Measurements from ENCODE around the gene DNAH11.
"Not testable (repeated sequence)": the region's sequence is repeated elsewhere in the genome, so short reads cannot be mapped to it uniquely, and the experiment has no call there.

DNAH11 gene

DNA sequence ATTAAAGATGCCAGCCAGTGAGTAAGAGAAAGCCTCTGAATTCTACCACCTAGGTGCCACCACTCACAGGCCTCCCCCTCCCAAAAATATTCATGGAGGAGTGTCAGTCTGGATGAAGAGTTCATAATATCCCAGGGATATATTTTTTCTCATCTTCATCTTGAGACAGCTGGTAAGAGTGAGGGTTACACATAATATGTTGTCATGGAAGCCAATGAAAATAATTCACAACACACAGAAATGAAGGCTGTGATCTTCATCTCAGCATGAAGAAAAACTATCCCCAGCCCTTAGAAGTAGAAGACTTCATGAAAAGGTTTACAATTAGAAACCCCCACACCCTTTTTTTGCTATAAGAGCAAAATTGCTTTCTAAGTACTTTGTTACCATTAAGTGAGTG, 175.6 kb downstream of the DNAH11 start:
- no peak for DNase-seq

DNA sequence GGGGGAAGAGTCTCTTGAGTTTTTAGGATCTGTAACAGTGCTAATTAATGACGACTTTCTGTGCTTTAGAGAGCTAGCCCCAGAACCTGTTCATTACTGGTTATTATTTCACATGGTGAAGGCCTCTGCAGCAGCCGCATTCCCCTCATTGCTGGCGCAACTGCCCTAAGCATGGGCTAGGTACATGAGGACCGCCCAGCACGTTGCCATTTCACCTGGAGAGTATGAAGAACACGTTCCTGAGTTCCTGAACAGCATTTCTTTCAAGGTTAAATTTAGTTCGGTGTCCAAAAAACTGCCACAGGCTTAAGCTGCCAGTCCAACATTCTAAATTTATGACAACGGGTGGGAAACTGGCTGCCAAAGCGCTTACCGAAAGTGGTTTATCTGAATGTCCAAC, 177.0 kb downstream of the DNAH11 start:
- DNase-seq, result no peak

DNA sequence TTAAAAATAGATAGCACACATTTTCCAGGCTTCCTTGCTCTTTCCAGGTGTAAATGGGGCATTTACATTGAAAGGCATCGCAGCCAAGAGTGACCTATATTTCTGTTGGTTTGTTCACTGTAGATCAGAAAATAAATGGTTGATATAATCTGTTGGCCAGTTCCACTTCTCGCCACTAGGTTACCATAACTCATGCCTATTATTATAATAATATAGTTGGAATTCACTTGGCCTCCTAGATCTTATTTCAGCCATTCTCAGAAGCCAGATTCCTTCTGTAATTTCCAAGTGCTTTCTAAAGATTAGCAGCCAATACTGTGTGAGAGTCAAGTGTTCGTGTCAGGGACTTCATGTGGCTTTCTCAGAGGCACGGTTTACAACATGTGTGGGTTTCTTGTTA, 179.5 kb downstream of the DNAH11 start:
- no peak for DNase-seq

DNA sequence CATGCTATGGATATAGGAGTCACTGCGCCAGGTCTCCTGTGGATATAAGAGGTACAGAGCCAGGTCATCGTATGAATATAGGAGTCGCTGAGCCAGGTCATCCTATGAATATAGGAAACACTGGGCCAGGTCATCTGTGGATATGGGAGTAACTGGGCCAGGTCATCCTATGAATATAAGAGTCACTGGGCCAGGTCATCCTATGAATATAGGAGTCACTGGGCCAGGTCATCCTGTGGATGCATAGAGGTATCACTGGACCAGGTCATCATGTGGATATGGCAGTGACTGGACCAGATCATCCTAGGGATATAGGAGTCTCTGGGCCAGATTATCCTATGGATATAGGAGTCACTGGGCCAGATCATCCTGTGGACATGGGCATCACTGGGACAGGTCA, 181.7 kb downstream of the DNAH11 start:
- no peak for DNase-seq

DNA sequence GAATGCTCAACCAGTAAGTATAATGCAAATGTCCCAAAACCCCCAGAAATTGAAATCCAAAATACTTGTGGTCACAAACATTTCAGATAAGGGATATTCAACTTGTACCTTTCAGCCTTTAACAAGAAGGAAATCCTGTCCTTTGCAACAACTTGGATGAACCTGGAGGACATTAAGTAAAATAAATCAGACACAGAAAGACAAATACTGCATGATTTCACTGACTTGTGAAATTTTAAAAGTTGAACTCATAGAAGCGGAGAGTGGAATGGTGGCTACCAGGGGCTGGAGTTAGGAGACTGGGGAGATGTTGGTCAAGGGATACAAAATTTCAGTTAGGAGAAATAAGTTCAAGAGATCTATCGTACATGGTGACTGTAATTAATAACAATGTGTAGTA, 187.6 kb downstream of the DNAH11 start:
- DNase-seq, result no peak

DNA sequence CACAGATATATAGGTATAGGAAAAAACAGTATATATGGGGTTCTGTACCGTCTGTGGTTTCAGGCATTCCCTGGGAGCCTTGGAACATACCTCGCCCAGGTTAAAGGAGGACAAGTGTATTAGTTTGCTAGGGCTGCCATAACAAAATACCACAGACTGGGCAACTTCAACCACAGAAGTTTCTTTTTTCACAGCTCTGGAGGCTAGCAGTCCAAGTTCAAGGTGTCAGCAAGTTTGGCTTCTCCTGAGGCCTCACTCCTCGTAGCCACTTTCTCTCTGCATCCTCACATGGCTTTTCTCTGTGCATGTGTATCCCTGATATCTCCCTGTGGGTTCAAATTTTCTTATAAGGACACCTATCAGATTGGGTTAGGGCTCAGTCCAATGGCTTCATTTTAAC, 189.1 kb downstream of the DNAH11 start:
- DNase-seq, result no peak

DNA sequence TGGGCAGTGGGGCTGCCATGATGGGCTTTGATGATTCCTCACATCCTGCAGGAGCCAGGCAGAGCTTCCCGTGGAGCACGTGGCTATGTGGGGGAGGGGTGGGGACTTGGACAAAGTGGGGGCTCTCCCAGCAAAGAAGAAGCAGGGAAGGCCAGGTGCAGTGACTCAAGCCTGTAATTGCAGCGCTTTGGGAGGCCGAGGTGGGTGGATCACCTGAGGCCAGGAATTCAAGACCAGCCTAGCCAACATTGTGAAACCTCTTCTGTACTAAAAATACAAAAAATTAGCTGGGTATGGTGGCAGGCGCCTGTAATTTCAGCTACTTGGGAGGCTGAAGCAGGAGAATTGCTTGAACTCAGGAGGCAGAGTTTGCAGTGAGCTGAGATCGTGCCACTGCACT, 190.1 kb downstream of the DNAH11 start:
- not testable (repeated sequence) for DNase-seq

DNA sequence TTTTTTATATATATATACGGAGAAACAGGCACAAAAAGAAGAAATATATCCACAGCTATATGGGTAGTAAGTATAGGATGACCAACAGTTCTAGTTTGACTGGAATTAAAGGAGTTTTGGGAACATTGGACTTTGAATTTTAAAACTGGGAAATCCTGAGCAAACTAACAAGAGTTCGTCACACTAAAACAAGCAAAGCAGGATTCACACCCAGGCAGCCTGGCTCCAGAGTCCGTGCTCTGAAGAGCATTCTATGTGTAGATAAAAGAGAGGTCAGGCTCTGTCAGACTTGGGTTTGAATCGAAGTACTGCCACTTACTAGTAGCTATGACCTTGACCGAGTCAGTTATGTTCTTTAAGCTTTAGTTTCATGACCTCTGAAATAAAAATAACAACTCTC, 191.0 kb downstream of the DNAH11 start:
- no peak for DNase-seq

DNA sequence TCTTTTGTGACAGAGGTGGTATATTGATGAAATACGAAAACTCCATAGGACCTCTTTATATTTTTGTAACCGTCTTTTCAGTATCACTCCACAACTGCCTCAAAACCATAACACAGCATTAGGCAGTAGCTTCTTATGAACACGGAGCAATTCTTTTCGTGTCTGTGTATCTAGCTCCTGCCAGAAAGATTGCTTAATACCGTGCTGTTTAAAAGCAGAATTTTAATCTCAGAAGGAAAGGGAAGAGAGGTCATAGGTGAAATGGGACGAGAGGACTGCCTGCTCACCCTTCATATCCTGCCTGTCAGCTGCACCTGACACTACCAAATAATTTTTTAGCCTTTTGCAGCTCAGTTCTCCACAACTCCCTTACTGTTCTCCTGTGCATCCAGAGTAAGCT, 200.7 kb downstream of the DNAH11 start:
- DNase-seq, result no peak

DNA sequence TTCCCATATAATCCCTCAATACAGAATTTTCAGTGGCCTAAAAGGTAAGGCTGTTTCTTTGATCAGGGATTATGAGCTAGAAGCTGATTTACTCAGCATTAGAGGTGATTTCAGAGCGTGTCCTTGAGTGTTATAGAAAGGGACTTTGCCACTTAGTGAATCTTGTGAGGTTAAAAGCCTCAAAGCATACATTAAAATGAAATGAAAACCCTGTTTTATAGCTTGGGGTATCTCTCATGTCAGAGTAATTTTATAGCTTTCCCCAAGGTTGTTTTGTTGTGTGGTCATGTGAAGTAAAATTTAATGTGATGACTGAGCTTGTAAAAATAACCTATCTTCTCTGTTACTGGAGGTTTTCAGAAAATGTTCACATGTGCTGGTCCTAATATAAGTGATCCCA, 204.1 kb downstream of the DNAH11 start:
- DNase-seq, result no peak

DNA sequence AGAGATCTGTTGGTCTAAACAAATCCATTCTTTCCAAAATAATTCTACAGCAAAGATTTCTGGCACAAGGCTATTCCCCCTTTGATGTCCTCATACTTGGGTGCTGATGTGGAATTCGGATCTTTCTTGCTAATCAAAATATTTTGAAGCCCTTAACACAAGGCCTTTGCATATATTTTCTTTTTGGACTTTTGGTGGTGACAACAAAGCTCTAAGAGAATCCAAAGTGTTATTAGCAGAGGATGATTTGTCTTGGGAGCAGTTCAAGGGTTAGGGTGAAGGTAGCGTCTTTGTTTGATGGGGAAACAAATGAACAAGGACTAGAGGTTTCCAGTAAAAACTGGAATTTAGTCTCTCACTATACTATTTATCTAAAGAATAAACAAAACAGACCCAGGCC, 205.0 kb downstream of the DNAH11 start:
- DNase-seq, result no peak

DNA sequence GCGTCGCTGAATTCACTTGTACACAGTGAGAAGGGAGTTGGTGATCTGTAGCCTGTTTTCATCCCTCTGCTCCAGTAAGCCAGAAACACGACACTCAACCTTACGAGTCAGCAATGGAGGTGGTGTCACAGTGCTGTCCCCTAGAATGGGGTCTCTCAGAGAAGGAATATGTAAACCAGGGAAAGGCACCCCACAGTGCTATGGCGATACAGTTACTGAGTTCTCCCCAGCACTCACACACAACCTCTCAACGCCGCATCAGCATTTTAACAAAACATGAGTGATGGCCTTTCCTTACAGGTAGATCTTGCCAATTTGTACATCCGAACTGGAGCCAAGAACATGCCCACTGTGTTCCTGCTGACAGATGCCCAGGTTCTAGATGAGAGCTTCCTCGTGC, 206.5 kb downstream of the DNAH11 start:
- DNase-seq, result no peak

DNA sequence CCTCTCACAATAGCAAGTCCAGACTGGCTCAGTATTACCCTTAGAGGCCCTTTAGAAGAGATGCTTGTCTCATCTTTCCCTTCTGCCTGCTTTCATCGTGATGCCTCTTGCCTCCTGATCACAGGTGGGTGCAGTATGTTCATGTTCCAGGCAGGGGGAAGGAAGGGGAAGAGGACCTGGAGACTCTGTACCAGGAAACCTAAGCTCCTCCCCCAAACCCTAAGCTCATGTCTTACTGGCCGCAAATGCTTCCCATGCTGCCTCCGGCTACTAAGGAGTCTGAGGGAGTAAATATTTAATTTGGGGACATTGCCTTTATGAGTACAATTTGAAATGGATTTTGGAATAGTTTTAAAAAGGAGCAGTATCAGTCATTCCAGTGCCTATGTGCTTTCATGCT, 210.2 kb downstream of the DNAH11 start:
- no peak for DNase-seq

DNA sequence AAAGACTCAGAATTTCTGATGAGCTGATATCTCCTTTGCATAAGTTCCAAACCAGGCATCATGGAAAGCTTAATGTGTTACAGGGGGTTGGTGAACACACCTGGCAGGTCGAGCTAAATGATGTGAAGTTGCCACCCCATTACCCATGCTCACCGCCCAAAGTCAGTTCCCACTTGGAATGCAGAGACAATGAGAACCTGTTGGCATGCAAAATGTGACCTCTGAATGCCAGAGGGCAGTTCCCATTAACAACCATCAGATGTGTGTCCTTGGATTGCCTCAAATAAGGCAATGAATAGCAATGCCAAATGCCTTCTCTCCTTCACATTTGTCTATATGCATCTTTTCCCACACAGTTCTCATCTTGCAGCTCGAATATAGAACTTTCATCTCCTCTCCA, 212.1 kb downstream of the DNAH11 start:
- DNase-seq, result no peak

DNA sequence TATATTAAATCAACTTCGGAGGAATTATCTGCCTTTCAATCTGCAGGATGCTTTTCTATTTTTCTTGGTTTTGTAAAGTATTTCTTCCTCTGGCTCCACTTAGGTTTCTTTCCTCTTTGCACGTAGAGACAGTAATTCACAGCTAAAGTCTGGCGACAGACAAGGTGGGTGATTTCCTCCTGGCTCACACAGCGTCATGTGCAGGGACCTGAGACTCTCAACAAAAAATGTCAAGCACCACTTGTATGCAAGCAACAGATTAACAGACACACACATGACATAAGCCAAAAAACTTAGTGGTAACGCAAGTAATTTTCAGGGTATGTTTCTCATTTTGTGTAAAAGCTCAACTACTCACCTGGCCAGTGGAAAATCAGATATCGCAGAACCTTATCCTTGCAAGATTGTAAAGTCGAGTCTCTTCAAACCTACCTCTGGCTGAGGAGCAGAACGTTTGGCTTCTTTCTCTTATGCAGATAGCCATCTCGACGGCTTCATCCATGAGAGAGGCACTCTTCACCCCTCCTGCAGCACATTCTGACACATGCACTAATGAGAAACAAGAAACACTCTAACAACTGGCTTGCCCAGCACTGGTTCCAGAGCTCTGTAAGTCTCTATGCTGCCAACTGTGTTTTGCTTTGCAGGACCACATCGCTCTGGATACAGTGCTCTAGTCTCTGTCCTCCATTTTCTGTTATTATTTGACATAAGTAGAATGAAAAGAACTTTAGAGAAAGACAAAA, 214.9 kb downstream of the DNAH11 start:
- no peak for DNase-seq

DNA sequence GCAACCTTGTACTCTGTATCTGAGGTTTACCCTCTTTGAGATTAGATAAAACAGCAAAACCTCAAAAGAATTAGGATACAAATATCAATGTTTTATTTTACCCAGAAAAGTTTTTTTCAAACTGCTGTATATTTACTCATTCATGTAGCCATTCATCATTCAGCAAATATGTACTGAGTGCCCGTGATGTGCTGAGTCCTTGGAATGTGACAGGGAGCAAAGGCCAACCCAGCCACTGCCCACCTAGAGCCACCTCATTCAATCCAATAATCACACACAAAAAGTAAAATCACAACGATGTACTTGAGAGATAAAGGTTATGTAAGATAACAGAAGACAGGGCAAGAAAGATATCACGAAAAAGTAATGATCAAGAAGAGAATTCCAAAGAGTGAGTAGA, 215.4 kb downstream of the DNAH11 start:
- no peak for DNase-seq

DNA sequence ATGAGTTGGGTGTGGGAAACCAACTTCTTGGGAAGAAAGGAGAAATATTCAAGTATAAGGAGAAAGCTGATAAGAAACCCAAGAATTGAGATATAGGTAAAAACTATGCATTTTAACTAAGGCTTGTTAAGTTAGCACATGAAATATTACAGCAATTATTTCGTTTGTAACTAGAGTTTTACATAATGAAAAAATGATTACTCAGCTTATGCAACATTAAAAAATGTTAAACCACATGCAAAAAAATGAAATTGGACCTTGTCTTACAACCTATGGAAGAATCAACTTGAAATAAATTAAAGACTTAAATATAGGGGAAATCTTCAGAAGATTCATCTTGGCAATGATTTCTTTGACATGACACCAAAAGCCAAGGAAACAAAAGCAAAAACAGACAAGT, 219.6 kb downstream of the DNAH11 start:
- DNase-seq, result no peak

DNA sequence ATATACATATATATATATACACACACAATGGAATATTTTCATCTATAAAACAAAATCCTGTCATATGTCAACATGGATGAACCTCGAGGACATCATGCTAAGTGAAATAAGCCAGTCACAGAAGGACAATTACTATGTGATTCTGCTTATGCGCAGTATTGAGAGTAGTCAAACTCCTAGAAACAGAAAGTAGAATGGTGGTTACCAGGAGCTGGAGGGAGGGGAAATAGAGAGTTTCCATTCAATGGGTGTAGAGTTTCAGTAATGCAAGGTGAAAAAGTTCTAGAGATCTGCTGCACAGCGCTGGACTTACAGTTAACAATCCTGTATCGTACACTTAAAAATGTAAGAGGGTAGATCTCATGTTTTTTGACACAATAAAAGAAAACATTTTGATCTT, 221.0 kb downstream of the DNAH11 start:
- no peak for DNase-seq

DNA sequence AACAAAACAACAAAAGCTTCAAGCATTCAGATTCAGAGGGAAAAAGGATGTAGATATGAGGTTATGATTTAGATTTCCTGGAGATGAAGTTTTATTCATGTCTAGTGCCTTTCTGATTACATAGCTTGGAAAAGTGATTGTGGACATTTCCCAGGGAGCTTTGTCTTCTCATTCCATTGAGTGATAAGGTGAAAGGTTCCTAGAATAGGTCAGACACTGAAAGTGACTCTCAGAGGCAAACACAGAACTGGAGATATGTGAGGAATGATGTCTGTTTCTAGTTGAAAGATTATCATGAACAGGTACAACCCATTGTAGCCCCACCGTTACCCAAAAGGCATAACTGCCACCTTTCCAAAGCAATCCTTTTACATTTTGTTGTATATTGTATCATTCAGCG, 223.4 kb downstream of the DNAH11 start:
- no peak for DNase-seq

DNA sequence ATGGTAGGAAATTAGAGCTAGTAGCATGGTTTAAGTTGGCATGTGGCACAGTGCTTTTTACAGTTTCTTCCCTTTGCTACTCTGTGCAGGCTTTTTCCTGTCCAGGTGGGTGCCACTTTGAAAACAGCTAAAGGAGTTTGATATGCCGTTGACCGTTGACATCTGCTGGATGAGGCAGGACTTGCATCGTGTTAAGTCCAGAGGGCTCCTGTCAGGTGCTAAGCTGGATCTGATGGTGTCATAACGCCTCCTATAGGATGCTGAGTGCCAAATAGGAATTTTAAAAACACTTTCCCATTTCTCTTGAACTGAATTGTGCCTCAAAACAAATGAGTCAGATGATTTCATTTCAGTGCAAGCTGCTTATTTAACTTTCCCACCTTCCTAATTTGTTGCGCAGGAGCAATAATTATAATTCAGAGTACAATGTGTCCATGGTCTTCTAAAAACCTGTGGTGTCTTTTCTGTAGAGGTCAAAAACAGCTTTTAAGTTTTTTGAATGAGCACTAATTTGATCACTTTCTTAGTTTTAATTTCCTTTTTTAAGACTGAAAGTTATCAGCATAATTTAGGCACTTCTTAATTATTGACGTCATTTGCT, 224.6 kb downstream of the DNAH11 start:
- peak; percentile 20 for DNase-seq

DNA sequence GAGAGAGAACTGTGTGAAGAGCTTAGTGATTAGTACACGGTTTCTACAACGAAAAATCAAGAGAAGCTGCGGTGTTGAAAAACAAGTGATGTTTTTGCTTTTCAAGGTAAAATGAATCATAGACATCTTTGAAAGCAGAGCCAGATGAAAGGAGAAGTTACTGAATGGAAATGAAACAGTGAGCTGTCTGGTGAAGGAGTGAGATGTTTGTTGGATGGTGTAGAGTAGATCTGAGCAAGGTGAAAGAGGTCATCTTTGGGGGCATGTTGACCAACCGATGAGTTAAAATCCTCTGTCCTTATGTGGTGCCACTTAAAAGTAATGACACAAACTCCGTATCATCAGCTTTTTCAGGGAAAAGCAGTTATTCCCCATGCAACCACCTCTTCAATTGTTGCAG, 225.4 kb downstream of the DNAH11 start:
- no peak for DNase-seq

DNA sequence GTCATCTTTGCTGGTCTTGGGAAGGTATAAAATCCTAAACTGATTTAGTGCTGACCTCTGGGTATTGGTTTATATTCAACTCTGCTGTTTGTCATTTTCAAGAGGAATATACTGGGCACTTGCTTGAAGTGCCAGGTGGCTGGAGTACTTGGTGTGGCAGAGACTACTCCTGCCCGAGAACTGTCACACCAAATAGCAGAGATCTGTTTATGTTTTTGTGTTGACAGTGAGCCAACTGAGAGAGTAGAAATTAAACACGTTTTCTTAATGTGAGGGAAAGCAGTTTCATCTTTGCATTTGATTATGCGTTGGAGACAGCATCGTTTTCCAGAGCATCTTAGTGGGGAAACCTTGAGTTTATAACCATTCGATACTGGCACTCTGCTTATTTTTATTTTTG, 228.4 kb downstream of the DNAH11 start:
- DNase-seq, result no peak

DNA sequence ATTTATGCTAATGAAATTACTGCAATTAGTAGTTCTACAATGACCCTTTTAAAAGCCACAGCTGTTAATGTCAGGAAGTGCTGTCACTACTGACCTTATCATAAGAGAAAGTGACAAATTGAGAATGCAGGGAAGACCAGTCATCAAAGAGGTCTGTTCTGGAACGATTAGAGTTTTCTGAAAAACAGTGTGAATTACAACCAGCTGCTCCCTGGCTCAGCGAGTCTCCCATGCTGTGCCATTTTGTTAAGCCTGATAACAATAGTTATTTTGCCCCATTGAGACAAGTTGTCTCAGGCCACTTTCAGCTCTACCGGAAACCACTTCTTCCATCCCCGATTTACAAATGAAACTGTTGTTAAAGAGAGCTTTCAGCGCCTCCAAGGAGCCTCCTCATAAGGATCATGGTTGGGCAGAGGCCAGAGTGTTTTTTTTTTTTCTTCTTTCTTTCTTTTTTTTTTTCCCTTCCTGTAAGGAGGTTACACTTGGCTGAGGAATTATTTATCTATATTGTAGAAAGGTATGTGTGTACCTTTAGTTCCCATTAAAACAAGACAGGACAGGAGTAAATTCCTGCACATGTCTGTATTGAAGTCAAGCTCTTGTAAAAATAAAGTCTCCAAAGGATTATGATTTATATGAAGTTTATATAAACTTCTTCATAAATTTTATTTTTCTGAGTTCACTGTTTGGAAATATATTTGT, 229.2 kb downstream of the DNAH11 start:
- DNase-seq, result no peak

DNA sequence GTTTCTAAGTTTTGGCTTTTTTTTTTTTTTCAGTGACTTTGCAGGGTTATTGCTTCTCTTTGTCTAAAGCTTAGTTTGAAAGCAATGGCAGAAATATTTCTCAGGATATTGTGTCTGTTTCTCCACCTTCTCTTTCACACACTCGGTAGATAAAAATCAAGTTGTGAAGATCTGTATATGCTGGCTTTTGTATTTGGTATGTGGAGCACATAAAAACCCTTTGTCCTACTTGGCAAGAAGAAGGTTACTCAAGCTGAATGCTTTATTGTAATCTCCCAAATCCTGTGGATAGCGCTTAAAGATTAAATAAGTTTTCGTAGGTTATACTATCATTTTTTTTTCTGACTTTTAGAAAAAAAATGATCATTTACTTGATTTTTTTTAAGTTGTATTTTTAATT, 230.5 kb downstream of the DNAH11 start:
- no peak for DNase-seq

DNA sequence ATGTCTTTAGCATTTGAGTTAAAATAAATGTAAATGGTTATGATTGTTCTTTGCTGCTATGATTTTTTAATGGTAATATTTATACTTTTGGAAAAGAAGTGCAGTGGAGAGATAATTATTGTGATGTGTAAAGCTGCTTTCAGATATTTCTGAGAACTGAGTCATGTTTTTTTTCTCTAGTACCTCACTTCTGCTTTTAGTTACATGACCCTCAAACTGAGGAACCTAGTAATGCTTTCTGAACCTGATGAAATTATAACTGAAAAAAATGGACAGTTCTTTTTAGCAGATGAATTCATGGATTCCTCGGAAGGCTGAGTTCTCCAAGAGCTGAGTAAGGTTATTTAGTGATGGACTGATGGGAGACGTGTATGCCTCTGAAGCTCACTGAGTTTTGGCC, 235.1 kb downstream of the DNAH11 start:
- no peak for DNase-seq

All from right hindlimb (tissue), 1 donor.